Eye (tissue), 1 donor: ENCODE data around the gene KCNA4.
A peak's percentile ranks its signal among the peaks of the same experiment; 100 is the strongest.
"Not testable (repeated sequence)": the region's sequence is repeated elsewhere in the genome, so short reads cannot be mapped to it uniquely, and the experiment has no call there.

ENCODE experiments used
- DNase-seq: peaks from one replicate; pipeline ENCODE4 v3.0.0-alpha.2; 2015

The KCNA4 gene

DNA sequence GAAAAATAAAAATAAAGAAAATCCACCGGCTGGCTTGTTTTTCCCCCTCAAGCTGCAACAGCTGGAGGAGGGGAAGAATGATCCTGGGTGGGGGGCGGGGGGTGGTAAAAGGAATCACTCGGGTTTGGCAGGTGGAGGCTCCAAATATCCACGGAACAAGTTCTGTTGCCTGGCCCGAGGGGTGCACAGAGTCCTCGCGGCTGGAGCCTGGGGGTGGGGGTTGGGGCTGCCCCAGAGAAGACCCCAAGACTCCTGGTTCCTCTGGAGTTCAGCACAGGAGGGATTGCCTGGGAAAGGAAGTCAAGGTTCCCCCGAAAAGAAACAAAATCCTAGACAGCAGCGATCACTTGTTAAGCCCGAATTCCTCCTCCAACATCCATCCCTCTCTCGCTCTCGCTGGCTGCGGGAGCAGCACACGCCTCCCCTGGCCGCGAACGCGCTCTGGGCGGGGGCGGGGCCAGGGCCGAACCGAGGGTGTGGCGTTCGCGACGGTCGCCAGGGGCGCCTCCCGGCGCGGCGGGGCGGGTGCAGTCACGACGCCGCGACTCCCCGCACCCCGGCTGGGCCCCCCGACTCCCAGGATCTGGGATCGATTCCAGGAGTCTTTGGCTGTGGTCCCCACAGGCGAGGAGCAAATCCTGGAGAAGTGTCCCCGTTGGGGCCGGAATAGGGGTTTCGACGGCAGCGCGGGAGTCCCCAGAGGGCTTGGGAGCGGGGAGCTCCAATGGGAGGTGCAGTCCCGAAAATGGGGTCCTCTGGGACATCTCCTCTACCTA, at the start of gene KCNA4:
TSS of gene KCNA4 (minus strand) at position 443 of the 776 bp plus-strand sequence. CDS start 4,352 bp downstream, outside the sequence.
- DNase-seq = peak; percentile 90

DNA sequence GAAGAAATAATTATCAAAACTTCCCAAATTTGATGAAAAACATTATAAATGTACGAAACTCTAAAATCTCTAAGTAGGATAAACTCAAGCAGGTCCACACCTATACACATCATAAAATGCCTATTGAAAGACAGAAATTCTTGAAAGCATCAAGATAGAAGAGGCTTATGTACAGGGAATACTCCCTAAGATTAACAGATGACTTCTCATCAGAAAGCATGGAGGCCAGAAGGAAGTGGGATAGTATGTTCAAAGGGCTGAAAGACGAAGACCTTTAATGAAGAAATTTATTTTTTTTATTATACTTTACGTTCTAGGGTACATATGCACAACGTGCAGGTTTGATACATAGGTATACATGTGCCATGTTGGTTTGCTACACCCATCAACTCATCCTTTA, 45.3 kb upstream of the KCNA4 start:
- no peak for DNase-seq

DNA sequence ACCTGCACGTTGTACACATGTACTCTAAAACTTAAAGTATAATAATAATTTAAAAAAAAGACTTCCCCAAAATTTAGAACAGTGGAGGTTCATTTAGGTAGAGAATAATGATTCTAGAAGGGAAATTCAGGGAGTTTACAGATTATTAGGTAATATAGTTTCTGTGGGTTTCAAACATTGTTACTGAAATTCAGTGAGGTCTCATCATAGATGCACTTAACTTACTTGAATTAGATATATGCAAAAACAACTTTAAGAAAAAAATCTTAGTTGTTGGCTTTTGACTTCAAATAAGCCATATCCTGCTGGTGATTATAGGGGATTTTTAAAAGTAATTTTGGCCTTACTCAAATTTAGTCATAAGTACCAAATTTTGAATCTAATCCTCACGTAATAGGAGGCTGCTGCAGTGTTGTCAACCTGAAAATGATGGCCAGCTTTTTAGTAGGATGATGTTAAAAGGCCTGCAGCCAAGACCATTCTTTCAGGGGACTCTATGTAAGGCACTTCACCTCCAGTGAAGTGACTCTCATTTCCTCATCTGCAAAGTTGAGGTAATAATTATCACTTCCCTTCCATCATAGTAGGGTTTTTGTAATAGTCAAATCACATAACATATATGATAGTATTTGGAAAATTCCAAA, 42.5 kb upstream of the KCNA4 start:
- no peak for DNase-seq

GRCh38 chr11:30049214-30049613, 32.4 kb upstream of the KCNA4 start:
- no peak for DNase-seq

- DNase-seq = no peak
These were observed 29.7 kb upstream of the KCNA4 start for GRCh38 chr11:30046578-30046945.

GRCh38 chr11:30045921-30046577, 29.2 kb upstream of the KCNA4 start:
- DNase-seq = no peak

- DNase-seq = no peak
These were observed 28.3 kb upstream of the KCNA4 start for GRCh38 chr11:30045144-30045543.

DNA sequence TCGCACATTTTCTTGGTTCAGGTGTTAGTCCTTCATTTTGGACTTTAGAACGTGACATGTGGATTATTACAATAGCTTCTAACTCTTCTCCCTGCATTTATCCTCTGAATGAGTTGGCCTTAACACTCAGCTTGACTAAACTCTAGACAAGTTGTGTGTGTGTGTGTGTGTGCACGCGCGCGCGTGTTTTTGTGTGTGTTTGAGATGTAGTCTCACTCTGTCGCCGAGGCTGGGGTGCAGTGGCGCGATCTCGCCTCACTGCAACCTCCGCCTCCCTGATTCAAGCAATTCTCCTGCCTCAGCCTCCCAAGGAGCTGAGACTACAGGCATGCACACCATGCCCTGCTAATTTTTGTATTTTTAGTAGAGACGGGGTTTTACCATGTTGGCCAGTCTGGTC, 24.3 kb upstream of the KCNA4 start:
- DNase-seq = no peak

DNA sequence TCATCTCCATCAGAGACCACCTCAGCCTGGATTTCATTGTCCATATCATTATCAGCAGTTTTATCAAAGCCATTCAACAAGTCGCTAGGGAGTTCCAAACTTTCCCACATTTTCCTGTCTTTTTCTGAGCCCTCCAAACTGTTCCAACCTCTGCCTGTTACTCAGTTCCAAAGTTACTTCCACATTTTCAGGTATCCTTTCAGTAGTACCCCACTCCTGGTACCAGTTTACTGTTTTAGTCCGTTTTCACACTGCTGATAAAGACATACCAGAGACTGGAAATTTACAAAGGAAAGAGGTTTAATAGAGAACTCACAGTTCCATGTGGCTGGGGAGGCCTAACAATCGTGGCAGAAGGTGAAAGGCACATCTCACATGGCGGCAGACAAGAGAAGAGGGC, 17.9 kb upstream of the KCNA4 start:
- not testable (repeated sequence) for DNase-seq

DNA sequence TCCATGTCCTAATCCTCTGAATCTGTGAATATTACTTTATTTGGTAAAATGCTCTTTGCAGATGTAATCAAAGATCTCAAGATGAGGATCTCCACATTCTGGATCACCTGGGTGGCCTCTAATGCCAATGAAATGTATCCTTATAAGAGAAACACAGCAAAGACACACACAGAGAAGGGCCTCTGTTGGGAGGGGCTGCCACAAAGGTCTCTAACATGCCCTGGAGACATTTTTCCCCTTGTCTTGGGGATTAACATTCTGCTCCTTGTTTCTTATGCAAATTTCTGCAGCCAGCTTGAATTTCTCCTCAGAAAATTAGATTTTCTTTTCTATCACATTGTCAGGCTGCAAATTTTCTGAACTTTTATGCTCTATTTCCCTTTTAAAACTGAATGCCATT, 17.3 kb upstream of the KCNA4 start:
- not testable (repeated sequence) for DNase-seq

DNA sequence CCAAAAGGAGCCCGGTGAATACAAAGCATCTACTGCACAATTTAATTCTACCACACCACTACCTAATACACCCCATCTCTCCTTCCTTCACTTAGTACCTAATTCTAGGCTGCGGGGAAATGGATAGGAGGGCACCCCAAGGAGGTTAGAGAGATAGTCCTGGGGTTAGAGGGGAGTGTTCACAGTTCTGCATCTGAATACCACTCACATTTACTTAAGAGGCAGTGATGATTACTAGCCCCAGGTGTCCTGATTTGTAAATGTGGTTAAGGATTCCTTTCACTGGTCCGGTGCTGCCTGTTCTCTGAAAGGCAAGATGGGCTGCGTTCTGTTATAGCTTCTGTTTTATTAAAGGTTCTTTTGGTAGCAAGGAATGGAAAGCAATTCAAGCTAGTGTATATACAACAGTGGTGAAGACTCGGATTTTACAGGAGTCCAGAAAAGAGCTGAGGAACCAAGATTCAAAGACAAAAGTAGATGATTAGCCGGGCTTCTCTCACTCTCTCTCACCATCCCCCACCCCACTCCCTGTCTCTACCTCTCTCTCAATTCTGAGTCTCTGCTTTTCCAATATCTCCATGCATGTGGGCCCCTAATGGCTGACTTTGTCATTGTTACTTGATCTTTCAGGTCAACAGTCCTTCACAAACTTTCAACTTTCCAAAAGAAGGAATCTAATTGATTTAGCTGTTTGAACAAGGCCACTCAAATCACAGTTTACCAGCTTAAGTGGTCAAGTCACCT, 8.7 kb upstream of the KCNA4 start:
- no peak for DNase-seq

- no peak for DNase-seq
These were observed 6.2 kb upstream of the KCNA4 start for GRCh38 chr11:30023074-30023473.

GRCh38 chr11:30019481-30019880, 2.7 kb upstream of the KCNA4 start:
- no peak for DNase-seq

DNA sequence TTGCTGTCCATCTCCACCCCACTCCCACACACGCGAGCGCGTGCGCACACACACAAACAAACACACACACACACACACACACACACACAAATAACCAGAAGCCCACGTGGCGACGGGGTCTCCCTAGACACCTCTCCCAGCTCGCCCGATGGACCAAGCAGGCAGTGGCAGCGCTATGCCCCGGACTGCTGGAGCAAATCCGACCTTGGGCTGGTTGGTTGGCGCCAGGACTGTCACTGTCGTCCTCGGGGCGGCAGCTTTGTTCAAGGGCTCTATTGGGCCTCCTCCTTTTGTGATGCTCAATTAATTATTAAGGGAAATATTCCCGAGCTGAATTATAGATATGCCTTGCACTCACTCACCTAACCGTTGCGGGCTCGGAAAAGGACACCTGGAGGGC, 1.7 kb upstream of the KCNA4 start:
- DNase-seq = peak; percentile 58

- peak; percentile 69 for DNase-seq
These were observed 640 bp upstream of the KCNA4 start for GRCh38 chr11:30017445-30017895.

GRCh38 chr11:30015725-30016412, 961 bp downstream of the KCNA4 start:
- peak; percentile 59 for DNase-seq

DNA sequence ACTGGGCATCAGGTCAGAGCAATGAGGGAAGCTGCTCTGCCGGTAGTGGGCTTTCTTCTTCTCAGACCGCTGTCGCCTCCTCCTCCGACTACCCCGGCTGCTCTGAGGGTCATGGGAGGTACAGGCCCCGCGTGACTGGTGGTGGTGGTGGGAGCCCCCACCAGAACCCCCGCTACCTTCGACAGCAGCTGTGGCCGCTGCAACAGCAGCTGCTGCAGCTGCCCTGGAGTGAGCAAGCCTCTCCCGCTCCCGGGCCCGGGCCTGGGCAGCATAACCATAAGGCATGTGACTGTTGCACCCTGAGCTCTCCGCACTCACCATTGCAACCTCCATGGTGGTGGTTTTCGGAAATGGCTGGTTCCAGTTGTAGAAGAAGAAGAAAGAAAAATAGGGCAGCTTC, 4.5 kb downstream of the KCNA4 start:
- no peak for DNase-seq

DNA sequence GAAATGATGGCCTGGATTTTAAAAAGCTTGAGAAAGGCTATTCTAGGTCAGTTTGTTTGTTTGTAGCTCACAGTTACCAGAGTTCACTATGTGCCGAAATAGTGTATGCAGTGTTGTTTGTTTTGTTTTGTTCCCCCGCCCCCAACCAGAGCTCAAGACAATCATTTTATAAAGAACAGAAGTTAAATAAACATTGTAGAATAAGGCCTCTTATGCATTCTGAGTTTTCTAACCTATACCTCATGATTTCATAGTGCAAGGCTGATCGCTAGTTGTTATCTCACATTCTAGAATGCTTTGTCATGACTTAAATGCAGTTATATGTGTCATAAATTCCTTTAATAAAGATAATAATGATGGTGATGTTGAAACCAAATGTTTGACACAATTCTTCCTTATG, 7.8 kb downstream of the KCNA4 start:
- DNase-seq = no peak

DNA sequence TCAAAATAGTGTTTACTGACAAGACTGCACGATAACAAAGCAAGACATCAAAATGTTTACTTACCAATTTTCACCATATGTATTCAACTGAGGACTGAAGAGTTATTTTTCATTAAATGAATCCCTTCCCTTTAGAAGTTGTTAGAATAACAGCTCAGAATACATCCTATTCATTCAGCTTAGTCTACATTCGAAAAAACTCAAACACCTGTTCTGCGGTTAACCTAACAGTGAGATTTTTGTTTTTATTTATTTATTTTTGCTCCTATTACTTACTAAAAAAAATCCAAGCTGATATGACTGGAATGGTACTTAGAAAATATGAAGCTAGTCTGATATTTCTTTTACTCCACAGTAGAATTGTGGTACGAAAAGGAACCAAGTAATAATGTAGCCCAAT, 10.0 kb downstream of the KCNA4 start:
- no peak for DNase-seq

DNA sequence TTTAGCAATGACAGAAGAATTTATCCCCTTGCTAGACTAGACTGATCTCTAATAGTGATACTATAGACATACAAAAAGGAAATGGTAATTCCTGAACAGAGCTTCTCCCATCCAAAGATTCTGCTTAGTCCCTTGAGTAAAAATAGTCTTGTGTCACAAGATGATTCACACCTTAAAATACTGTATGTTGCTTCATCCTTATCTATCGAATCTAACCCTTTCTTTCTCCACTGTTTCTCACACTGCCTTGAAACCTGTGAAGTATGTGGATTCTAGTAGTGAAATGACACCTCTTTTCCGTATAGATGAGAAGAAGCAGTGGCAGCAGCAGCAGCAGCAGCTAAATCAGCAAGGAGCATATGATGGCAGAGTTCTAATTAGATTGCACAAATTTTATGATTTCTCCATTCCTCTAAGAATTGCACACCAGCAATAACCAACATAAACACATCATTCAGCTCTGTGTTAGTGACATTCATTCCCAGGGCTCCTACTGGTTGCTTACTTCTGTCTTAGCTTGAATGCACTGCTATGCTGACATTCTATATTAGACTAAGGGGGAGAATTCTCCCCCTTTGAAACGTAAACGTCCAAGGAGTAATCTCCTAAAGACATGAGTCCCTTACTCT, 14.6 kb downstream of the KCNA4 start:
- DNase-seq = no peak

DNA sequence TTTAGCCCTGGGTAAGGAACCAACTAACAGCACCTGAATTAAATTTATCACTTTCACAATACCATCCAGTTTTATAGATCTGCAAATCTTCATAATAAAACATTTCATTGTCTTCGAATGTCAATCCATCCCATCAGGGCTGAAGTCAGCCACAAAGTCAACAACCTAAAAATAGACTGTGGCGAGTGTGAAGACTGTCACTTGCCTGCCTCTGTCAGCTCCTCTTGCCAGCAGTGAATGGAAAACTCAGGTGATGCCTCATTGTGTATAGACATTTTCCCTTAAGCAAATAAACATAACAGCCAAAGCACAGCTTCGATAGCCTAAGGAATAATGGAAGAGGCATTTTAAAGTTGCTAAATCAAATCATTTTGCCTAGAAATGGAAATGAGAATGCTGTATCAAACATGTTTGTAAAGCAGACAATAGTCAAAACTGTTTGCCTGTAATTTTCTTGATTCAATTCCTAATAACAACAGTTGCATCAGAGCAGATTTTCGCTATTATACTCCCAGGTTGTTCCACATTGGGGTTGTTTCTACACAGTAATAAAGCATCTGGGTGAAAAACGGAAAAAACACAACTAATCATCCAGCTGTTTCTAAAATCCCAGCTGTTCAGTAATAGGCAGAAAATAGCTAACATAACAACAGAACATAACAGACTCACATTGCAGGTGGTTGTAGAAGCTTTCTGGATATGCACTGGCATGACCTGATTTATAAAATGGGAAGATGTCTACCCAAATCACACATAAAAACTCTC, 15.7 kb downstream of the KCNA4 start:
- no peak for DNase-seq
